Erythroblast (primary cell): ENCODE measurements around the gene AEN.

Source experiments
- DNase-seq, 2 experiments: peaks; one replicate each; lab custom pipeline; 2025; lab: John Stamatoyannopoulos, UW
- GATA1 ChIP-seq: IDR thresholded peaks from 2 replicates; pipeline ENCODE4 v1.6.1; 2011; ENCODE audit warnings: low read depth, mild to moderate bottlenecking, control low read depth, low read length, moderate library complexity
- POLR2A ChIP-seq: IDR thresholded peaks from 2 replicates; pipeline ENCODE4 v1.6.1; 2011; ENCODE audit warnings: mild to moderate bottlenecking, low read length

Gene AEN

DNA sequence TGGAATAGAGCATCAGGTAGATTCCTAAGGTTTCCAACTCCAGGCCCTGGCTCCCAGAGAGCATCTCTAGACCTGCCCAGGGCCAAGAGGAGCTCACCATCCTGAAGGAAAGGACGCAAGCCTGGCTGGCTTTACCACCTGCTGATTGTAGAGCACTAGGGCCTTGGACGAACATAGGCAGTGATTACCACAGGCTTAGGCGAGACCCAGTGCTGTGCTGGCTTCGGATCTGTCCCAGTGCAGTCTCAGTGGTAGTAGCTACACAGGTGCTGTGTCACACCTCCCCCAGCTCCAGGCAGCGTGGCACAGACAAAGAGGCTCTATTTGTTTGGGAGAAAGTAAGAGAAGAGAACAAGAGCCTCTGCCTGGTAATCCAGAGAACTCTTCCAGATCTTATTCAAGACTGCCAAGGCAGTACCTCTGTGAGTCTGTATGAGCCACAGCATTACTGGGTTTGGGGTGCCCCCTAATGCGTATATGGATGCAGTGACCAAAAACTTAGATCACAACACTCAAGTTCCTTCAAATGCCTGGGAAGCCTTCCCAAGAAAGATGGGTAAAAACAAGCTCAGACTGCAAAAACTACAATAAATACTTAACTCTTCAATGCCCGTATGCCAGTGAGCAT lies 43.1 kb downstream of the AEN start:
- DNase-seq = peak; percentile 49 to 65
- TF ChIP-seq GATA1 (no peak), POLR2A (no peak)

DNA sequence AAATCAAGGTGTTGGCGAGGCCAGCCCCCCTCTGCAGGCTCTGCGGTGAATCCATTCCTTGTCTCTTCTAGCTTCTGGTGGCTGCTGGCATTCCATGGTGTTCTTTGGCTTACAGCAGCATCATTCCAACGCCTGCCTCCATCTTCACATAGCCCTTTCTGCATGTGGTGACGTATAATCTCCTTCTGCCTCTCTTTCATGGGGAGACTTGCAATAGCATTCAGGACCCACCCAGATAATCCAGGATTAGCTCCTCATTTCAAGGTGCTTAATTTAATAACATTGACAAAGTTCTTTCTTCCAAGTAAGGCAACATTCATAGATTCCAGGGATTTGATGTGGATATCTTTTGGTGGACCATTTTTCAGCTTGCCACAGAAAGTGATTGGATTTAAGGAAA lies 53.5 kb downstream of the AEN start:
- TF ChIP-seq POLR2A = no peak
- no peak for DNase-seq

DNA sequence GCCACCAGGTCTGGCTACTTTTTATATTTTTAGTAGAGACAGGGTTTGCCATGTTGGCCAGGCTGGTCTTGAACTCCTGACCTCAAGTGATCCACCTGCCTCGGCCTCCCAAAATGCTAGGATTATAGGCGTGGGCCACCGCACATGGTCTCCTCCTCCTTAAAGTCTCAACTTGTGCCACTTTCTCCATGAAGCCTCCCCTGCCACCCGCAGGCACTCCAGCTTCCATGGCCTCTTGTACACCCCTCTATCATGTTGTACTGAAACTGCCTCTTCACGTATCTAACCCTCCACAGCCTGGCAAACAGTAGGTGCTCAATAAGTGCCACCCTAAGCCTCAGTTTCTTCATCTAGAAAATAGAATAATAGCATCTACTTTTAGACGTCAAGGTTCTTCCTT lies 57.6 kb downstream of the AEN start:
- DNase-seq = no peak
- TF ChIP-seq POLR2A (no peak), GATA1 (no peak)

DNA sequence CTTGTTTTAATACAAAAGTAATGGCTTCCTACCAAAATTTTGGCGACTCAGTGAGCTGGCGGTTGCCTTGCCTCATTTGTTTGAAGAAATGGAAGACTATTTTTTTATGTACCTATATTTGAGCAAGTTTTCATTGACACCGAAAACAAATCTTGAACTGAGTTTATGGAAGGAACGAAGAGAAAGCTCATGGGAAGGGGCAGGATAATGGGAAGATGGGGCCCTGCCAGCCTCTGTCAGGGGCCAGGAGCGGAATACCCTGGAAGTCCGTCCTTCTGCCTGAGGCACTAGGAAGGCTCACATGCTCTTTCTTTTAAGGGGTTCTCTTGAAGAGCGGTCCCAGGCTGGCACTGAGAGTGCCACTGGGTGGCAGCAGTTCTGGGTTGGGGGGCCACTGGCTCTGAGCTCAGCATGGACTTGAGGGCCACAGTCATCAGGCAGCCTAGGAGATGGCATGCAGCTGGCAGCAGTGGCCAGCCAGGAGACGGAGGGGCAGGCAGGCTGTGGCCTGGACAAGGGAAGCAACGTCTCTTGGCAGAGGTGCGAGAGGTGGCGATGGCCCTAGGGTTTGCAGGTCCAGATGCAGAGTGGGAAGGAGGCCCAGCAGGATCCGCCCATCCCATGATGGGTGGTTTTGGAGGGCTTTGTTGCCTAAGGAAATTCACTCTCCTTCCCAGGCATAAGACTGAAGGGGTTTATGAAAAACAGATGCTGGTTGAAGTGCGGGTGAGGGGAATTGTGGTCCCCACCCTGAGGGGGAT lies 59.3 kb downstream of the AEN start:
- no peak for DNase-seq
- TF ChIP-seq GATA1 = no peak

DNA sequence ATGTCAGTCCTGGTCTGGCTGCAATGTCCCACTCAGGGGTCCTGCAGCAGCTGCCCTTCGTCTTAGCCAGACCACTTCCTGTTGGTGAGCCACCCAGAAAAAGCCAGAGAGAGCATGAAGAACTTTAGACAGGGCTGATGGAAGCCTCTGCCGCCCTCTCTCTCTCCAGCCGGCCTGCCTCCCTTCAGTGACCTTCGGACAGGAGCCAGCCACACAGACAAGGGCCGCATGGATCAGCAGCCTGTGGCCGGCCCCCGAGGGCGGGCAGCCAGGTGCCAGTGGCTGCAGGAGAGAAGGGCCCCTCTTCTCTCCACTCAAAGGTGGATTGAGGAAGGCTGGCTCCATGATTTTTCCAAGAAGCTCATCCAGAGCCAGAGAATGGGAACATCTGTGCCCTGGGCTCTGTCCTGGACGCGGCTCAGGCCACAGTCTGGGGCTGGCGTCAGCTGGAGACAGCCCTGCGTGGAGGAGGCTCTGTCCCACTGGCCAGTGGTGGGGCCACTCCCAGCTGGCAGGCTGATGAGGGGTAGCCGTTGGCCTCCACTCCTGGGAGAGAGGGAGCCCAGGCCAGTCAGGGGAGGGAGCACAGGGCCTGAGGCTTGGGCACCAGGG lies 60.6 kb downstream of the AEN start:
- no peak for DNase-seq
- TF ChIP-seq GATA1 (no peak), POLR2A (no peak)
